Measurements from ENCODE around the gene FAM171A1. TPM values are rescaled to one million over a fixed set of nuclear protein-coding genes. Genes with fewer than 3 reads are reported as not detected.

FAM171A1 gene
- total RNA-seq, result 10 to 100 TPM; 16.3 to 24.2 TPM

GRCh38 chr10:15370856-15371701 is at the start of gene FAM171A1:
Gene FAM171A1 (minus strand): TSS chr10:15371289. CDS start chr10:15371052, 237 bp downstream.
- Histone ChIP-seq H3K9me3 (no peaks in the 10 kb centered on the region), H3K27me3 (replicated peaks; ENCODE audit: insufficient read depth) (no peaks in the 10 kb centered on the region), H3K4me1 (replicated peaks) (no peaks in the 10 kb centered on the region), H3K4me3 (peak within 1 kb of the TSS; percentile 58 to 67), H3K27ac (peak within 1 kb of the TSS; percentile 61 to 62), H3K36me3 (no peaks in the 10 kb centered on the region)
- TF ChIP-seq, protein P1, sequence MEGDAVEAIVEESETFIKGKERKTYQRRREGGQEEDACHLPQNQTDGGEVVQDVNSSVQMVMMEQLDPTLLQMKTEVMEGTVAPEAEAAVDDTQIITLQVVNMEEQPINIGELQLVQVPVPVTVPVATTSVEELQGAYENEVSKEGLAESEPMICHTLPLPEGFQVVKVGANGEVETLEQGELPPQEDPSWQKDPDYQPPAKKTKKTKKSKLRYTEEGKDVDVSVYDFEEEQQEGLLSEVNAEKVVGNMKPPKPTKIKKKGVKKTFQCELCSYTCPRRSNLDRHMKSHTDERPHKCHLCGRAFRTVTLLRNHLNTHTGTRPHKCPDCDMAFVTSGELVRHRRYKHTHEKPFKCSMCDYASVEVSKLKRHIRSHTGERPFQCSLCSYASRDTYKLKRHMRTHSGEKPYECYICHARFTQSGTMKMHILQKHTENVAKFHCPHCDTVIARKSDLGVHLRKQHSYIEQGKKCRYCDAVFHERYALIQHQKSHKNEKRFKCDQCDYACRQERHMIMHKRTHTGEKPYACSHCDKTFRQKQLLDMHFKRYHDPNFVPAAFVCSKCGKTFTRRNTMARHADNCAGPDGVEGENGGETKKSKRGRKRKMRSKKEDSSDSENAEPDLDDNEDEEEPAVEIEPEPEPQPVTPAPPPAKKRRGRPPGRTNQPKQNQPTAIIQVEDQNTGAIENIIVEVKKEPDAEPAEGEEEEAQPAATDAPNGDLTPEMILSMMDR (IDR thresholded peaks at IDR 0.05), result peak in 1 of 4 experiments; percentile 25
- no peak for TF ChIP-seq POLR2AphosphoS5 (IDR thresholded peaks at IDR 0.05)
- intact Hi-C loops (cut with DNase I), result loop anchor here (1.0 kb wide), 2 partner anchors 109 to 161 kb away; no protein-coding TSS in a partner anchor
- peak; percentile 59 for DNase-seq (ENCODE audit: low spot score)
- 35% methylated on average over 7 of the region's 115 CpGs for WGBS

DNA sequence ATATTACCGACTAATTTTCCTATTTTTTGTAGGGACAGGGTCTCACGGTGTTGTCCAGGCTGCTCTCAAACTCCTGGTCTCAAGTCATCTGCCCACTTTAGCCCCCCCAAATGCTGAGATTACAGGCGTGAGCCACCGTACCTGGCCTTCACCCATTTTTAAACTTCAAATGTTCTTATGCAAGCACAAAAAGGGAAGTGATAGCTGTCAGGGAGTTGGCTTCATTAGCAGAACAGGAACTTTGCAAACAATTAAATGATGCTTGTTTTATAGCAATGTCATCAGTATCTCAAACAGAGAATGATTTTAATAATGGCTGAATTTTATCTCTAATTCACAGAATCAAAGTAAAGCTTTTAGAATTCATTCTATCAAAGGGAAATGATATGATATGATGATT is 49.8 kb upstream of the FAM171A1 start:
- no peaks in the 10 kb centered on the region for H3K9me3 ChIP-seq
- H3K27ac ChIP-seq, result no peak overlapping the region
- H3K4me1 ChIP-seq (replicated peaks), result no peaks in the 10 kb centered on the region
- H3K4me3 ChIP-seq, result no peak overlapping the region
- no peaks in the 10 kb centered on the region for H3K36me3 ChIP-seq
- no peaks in the 10 kb centered on the region for H3K27me3 ChIP-seq (replicated peaks; ENCODE audit: insufficient read depth)
- intact Hi-C loops (cut with DNase I), result no loop called here
- no peak for DNase-seq (ENCODE audit: low spot score)
- no peak for TF ChIP-seq POLR2AphosphoS5 (IDR thresholded peaks at IDR 0.05)
- TF ChIP-seq POLR2A (IDR thresholded peaks at IDR 0.05), result no peak
- TF ChIP-seq, protein P1 (IDR thresholded peaks at IDR 0.05), result no peak
- 54% methylated on average over 4 of the region's 4 CpGs for WGBS

DNA sequence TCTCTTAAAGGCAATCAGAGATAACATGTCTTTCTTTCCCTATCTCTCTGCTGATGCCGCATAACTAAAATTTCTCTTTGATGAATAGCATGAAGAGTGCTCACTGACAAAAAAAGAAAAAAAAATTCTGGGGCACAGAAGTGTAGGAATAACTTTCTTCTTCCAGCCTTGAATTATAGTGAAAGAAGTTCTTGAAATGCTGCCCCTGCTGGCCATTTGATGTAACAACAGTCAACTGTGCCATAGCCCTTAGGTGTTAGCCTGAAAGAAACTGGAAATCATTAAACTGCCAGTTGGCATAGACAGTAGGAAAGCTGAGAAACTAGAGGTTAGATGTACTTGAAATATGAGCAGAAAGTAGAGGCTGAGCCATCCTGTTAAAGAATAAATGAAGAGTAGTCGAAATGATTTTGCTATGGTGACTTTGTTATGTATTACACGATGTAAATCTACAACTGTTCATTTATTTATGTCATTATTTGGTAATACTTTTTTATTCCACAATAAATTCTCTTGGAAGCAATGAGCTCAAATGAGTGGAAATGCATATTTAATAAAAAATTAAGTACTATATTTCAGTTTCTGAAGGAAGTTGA is 48.3 kb upstream of the FAM171A1 start:
- DNase-seq (ENCODE audit: low spot score), result no peak
- intact Hi-C loops (cut with DNase I), result no loop called here

GRCh38 chr10:15416034-15416433 is 44.9 kb upstream of the FAM171A1 start:
- WGBS, result 70% methylated on average over 1 of the region's 1 CpG
- DNase-seq (ENCODE audit: low spot score), result no peak

More for the DNA sequence above, 48.3 kb upstream of the FAM171A1 start:
- 42% methylated on average over 3 of the region's 3 CpGs for WGBS
- no peak overlapping the region for H3K4me3 ChIP-seq
- H3K27me3 ChIP-seq (replicated peaks; ENCODE audit: insufficient read depth), result no peaks in the 10 kb centered on the region
- H3K27ac ChIP-seq, result no peak overlapping the region
- no peaks in the 10 kb centered on the region for H3K9me3 ChIP-seq
- TF ChIP-seq POLR2AphosphoS5 (IDR thresholded peaks at IDR 0.05) (no peak), POLR2A (IDR thresholded peaks at IDR 0.05) (no peak)
- TF ChIP-seq, protein P1 (IDR thresholded peaks at IDR 0.05), result peak in 3 of 4 experiments; percentile 39 to 82 (median 54)
- H3K4me1 ChIP-seq (replicated peaks), result no peaks in the 10 kb centered on the region
- H3K36me3 ChIP-seq, result no peaks in the 10 kb centered on the region

More at GRCh38 chr10:15416034-15416433, 44.9 kb upstream of the FAM171A1 start:
- Histone ChIP-seq H3K27me3 (replicated peaks; ENCODE audit: insufficient read depth) (no peaks in the 10 kb centered on the region), H3K9me3 (no peaks in the 10 kb centered on the region), H3K4me3 (no peak overlapping the region), H3K4me1 (replicated peaks) (no peaks in the 10 kb centered on the region), H3K36me3 (no peaks in the 10 kb centered on the region), H3K27ac (no peak overlapping the region)
- TF ChIP-seq POLR2AphosphoS5 (IDR thresholded peaks at IDR 0.05) (no peak), POLR2A (IDR thresholded peaks at IDR 0.05) (no peak)
- TF ChIP-seq, protein P1 (IDR thresholded peaks at IDR 0.05), result no peak
- intact Hi-C loops (cut with DNase I), result no loop called here

Measured in prostate gland (tissue), 2 donors.